Fibroblast of lung (primary cell): Measurements from ENCODE around the gene MBD4.
"Not testable (repeated sequence)": the region's sequence is repeated elsewhere in the genome, so short reads cannot be mapped to it uniquely, and the experiment has no call there.

Experiments
- EZH2 ChIP-seq: IDR thresholded peaks from 2 replicates; pipeline ENCODE4 v1.5.1; 2012; ENCODE audit warnings: low read length, control low read depth, mild to moderate bottlenecking; ENCODE audit errors: missing control alignments
- TF ChIP-seq, protein P1 (sequence below), 2 donors: IDR thresholded peaks in 1 of 2; conservative IDR thresholded peaks in 1 of 2; 1 replicate in 1 of 2; 2 replicates in 1 of 2; pipeline ENCODE4 v1.5.1; 2011 to 2012; ENCODE audit warnings: low read length in 2 of 2, control low read depth in 1 of 2, inconsistent platforms in 1 of 2, low read depth in 1 of 2, mild to moderate bottlenecking in 1 of 2

DNA sequence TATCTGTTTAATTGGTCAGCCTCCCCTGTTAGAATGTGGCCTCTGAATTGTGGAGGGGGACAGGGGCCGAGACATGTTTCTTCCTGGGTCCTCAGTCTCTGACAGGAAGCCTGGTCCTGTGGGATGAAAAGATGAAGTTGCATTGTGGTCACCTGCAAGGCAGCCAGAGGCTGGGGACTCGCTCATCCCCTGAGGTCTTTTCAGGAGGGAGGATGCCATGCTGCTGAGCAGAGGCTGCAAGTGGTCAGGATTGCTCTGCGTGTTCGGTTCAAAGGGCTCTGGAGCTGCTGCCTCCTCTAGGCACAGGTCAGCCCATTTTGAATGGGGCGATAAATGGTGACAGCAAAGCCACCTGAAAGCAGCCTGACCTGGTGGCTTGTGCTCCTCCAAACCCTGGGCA, 55.6 kb downstream of the MBD4 start:
- TF ChIP-seq, protein P1, sequence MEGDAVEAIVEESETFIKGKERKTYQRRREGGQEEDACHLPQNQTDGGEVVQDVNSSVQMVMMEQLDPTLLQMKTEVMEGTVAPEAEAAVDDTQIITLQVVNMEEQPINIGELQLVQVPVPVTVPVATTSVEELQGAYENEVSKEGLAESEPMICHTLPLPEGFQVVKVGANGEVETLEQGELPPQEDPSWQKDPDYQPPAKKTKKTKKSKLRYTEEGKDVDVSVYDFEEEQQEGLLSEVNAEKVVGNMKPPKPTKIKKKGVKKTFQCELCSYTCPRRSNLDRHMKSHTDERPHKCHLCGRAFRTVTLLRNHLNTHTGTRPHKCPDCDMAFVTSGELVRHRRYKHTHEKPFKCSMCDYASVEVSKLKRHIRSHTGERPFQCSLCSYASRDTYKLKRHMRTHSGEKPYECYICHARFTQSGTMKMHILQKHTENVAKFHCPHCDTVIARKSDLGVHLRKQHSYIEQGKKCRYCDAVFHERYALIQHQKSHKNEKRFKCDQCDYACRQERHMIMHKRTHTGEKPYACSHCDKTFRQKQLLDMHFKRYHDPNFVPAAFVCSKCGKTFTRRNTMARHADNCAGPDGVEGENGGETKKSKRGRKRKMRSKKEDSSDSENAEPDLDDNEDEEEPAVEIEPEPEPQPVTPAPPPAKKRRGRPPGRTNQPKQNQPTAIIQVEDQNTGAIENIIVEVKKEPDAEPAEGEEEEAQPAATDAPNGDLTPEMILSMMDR (conservative IDR thresholded peaks at IDR 0.05 in 1 of 2, IDR thresholded peaks at IDR 0.05 in 1 of 2; ENCODE audit: low read depth in 1 of 2, low read length in 2 of 2), result not testable (repeated sequence)
- not testable (repeated sequence) for TF ChIP-seq EZH2
